Activated naive CD4-positive, alpha-beta T cell treated with Interleukin-2 at 50 U/mL for 16 hours (primary cell): Measurements from ENCODE around the gene ADGRL3.
"Not testable (repeated sequence)": the region's sequence is repeated elsewhere in the genome, so short reads cannot be mapped to it uniquely, and the experiment has no call there.

Source experiments
- DNase-seq: peaks from one replicate; pipeline ENCODE4 v3.0.0-alpha.2; 2020

Gene ADGRL3

DNA sequence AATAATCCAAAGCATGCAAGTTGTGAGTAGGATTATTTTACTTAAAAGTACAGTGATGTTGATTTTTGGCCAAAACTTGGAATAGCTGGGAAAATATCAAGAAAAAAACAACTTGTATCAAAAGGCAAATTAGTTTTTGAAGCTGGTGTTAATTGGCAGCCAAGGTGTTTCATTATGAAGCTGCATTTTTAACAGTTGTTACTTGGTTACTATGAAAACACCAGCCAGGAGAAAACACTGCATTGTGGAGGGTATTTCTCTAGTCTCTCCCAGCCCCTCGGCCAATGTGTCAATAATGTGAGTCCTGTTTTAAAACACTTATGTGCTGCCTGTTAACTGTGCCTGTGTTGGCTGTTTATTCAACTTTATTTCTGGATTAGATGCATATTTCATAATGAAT lies 733.4 kb downstream of the ADGRL3 start:
- DNase-seq, result no peak

DNA sequence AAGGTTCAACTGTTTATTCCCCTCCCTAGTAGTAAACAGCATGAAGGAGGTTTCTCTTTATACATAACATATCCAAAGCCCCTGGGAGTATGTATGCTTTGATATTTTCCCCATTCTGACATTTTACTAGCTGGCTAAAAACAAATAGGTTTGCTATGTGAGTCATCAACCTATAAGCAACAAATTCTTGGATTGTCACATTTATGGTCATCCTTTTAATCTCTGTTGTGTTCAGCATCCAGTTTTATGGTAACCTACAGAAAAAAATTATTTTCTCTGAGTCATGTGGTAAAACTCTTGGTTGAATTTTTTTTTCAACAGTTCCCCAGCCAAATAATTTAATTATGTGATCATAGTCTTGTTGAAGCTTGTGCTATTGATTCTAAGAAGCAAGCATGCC lies 734.1 kb downstream of the ADGRL3 start:
- no peak for DNase-seq

DNA sequence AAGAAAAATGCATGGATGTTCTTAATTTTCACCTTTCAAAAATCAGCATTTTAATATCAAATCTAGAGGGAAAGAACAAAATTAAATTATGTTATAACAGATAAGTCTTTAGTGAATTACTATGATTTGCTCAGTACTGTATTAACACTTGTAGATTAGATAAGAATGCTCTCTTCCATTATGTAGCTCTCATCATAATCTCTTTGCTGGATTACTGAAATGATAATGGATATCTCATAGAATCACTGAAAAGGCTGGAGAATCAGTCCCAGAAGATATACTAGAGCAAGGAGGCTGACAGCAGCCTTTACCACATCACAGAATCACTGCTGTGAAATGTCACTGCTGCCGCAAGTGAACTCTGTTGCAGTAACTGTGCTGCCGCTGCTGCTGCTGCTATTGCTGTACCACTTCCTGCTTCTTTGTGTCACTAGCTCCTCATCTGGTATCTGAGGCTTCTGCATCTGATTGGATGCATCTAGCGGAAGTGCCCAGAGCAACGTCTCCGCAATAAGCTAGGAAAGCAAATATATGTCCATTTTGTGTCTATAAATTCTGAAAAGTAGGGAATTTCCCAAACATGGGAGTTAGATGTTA lies 738.2 kb downstream of the ADGRL3 start:
- DNase-seq, result no peak

DNA sequence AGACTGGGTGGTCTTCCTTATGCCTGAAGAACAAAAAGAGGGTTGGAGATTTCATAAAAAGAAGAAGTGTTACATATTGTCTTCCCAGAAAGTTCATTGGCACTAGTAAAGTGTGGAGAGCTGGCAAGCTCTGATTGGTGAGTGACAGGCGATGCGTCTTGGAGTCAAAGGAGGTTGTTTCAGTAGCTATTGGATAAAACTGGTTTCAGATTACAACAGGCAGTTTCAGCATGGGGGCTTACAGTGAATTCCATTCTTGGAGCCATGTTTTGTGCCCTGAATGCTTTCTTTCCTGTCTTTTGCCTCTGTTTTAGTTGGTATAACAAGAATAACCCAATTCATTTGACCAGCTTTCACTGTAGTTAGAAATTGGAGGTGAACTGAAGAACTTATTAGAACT lies 750.5 kb downstream of the ADGRL3 start:
- no peak for DNase-seq

DNA sequence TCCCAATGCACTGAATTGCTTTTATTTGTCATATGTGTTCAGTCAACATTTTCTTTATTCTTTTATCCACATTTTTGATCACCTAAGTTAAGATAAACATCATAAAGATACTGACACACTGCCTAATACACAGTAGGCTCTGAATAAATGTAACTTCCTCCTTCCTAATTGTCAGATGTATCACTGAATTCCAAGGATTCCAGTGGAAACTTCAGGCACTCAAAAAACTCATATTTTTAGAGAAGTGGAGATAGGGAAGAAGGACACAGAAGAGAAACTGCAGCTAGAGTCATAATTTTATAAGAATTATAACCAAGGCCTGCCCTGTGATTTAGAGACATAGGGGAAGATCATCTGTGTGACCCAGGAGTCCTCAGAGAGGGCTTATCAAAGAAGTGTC lies 753.3 kb downstream of the ADGRL3 start:
- DNase-seq, result no peak

DNA sequence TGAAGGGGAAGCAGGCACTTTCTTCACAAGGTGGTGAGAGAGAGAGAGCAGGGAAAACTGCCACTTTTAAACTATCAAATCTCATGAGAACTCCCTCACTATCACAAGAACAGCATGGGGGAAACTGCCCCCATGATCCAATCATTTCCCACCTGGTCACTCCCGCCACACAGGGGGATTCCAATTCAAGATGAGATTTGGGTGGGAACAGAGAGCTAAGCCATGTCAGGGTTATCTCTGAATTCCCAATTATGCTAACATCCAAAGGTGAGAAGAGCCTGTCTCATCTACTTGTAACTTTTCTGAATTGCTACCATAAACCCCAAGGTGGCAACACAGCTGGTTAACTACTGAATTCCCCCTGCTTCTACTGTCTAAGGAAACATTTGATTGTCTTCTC lies 758.5 kb downstream of the ADGRL3 start:
- DNase-seq, result no peak

DNA sequence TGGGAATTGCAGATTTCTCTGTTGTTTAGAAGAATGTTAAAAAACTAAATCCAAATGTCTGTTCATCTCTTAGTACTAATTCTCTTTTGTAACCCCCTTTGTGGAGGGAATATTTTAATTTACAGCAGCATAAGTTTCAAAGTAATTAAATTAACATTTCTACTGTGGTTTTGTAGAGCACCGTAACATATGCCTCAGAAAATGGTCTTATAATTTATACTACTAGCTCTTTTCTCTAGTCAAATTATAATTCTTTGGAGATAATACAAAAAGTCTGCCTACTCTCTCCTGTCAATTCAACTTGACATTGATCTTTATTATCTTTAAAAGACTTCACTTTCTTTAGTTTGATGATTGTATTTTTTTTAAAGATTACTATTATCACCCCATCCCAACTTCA lies 759.0 kb downstream of the ADGRL3 start:
- DNase-seq, result no peak

DNA sequence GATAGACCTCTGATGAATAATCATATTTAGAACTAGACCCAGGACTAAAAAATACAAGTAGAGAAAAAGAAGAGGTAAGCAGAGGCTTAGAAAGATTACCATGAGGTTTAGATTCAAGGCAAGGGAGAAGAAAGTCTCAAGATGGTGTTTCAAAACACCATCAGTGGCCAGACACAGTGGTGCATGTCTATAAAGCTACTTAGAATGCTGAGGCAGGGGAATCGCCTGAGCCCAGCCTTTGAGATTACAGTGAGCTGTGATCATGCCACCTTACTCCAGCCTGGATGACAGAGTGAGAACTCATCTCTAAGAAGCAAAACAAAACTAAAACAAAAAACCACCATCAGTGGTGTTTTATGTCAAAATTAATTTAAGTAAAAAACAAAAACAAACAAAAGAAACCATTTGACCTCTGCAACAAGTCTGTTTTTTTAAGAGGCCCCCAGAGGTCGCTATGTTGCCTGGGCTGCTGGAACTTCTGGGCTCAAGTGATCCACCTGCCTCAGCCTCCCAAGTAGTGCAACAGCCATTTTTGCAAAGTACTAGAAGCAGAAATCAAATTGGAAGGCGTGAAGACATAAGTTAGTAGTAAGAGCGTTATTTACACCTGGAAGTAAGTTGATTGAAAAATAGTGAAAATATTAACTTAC lies 784.3 kb downstream of the ADGRL3 start:
- DNase-seq, result no peak

DNA sequence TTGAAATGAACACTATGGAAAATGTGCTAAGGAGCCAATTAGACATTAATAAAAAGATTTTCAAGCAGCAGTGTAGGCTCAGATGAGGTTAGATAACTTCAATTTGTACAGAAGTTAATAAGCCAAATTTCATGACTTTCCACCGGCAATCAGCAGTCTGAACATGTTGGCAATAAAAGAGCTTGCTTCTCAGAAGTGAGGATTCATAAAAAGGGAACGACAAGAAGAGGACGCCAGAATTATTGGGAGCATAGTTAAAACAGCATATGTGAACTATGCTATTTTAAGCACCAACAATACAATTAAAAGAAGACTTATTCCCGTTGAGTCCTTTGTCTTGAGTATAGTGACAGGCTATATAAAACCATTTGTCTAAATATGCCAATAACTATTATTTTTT lies 785.3 kb downstream of the ADGRL3 start:
- DNase-seq, result no peak

DNA sequence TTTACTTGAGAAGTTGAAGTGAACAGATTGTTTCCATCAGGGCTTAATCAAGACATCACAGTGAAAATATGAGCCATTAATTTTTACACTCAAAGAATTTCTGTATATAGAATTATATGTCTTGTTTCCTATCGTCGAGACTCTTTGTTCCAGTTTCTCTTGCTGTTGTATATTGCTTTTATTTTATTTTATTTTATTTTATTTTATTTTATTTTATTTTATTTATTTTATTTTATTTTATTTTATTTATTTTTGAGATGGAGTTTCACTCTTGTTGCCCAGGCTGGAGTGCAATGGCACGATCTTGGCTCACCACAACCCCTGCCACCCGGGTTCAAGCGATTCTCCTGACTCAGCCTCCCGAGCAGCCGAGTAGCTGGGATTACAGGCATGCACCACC lies 786.8 kb downstream of the ADGRL3 start:
- DNase-seq, result not testable (repeated sequence)

DNA sequence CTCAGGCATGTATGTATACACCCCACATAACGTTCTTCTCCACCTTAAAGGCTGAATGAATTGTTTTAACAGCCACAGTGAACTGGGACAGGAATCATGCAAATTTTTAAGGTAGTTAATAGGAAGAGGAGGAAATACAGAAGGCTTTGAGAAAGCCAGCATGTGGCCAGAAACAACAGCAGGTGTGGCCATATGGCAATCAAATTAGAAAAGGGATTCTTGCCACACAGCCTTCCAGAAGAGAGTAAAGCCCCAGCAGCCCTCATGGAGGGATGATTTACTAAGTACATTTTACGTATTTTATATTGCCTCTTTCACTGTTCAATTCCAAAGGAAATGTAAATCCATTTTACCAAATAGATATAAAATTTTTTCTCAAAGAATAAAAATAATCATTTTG lies 792.2 kb downstream of the ADGRL3 start:
- DNase-seq, result no peak

DNA sequence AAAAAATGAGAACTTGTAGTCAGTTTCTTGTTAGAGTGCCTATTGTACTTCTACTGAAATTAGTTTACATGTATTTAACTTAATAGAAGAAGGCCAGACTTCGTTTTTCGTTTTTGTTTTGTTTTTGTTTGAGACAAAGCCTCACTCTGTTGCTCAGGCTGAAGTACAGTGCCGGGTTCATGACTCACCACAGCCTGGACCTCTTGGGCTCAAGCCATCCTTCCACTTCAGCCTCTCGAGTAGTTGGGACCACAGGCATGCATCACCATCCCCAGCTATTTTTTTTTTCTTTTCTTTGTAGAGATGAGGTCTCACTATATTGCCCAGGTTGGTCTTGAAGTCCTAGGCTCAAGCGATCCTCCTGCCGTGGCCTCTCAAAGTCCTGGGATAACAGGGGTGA lies 793.9 kb downstream of the ADGRL3 start:
- no peak for DNase-seq

DNA sequence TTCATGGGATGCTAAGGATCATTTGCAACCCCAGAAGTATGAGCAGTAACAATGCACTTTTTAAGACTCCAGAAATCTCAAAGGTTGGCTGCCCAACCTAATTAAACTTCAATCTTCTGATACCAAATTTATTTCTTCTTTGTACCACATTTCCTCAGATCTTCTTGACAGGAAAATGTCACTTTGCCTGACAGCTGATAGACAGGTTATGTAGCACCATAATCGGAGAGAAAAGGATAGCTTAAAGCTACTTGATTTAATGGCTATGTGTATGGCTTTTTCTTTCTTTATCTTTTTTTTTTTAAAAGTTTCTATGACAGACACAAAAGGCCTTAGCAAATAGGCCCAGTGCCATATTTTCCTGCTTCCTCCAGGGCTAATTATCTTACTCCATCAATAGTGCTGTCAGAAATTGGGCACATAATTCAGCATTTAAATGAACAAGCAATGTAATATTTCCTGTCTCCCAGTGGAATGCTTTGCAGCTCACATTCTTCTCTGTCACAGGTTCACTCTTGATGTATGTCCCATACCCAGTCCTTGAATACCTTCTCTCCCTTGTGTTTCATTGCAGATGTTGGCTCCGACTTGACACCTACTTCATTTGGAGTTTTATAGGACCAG lies 795.7 kb downstream of the ADGRL3 start:
- DNase-seq, result no peak

DNA sequence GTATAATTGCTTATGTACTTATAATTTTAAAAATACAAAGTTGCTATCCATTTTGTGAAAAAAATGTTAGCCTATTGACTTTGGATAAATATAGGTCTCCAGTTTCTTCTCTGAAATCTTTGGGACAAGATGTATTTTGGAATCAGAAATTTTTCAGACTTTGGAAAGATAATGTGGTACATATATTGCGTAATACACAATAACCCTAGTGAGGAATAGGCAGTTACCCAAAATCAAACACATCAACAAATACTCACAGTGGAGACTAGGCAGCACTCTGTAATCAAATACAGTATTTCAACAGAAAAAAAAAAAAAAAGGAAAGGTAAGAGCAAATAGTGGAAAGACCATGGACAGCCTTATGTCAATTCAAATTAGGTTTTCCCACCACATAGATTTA lies 796.8 kb downstream of the ADGRL3 start:
- DNase-seq, result no peak

DNA sequence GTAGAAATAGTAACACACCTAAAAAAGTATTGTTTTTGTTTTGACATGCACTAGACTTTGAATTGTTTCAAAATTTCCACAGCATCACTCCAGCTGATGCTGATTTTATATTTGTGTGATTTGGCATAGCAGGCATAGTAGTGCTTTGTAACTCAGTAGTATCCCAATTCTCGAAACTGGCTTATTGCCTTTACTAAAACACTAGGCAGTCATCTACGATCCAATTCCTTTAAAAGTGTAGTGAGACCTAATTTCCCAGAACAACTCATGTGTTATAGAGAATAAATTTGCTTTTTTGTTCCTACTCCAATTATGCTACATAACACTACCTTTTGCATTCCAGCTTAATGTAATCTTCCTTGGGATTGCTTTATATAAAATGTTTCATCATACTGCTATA lies 797.7 kb downstream of the ADGRL3 start:
- DNase-seq, result no peak

DNA sequence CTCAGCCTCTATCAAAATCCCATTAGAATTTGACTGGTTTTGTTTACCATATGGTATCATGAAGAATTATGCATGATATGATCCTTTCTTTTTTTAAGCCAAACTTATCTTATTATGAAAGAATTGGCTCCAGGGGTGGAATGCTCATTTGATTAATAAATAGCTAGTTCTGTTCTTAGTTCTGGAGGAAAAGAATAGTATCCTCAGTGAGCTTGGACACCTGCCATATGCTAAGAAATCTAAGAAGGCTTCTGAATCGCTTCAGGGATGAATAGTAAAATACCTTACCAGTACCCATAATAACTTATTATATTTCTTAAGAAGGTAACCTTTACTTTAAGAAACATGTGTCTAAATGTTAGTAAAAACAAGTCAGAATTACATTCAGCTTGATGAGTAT lies 803.6 kb downstream of the ADGRL3 start:
- DNase-seq, result no peak

DNA sequence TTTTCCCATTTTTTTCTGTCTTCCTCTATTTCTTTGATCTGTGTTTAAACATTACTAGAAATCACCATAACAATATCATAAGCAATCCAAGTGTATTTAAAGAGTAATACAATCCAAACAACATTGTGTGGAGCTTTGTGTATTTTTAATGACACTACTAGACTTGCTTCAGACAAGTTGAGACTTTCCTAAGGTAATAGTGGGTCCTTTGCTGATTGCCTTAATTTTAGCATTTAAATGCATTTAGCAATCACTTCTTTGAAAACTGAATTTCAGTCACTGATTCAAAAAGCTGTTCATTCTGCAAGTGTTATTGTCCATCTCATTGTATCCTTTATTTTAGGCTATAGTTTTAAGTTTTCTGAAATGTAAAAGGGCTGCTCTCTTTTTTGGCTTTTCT lies 804.8 kb downstream of the ADGRL3 start:
- no peak for DNase-seq

DNA sequence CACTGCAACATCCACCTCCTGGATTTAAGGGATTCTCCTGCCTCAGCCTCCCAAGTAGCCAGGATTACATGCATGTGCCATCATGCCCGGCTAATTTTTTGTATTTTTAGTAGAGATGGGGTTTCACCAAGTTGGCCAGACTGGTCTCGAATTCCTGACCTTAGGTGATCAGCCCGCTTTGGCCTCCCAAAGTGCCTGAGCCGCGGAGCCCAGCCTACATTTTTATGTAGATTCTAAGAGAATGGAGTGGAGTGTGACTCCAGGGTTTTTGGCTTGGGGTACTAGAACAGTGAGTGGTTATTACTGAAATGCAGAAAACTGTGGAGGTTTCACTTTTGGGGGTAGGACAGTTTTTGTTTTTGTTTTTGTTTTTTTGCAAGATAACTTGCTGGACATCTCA lies 806.0 kb downstream of the ADGRL3 start:
- no peak for DNase-seq

DNA sequence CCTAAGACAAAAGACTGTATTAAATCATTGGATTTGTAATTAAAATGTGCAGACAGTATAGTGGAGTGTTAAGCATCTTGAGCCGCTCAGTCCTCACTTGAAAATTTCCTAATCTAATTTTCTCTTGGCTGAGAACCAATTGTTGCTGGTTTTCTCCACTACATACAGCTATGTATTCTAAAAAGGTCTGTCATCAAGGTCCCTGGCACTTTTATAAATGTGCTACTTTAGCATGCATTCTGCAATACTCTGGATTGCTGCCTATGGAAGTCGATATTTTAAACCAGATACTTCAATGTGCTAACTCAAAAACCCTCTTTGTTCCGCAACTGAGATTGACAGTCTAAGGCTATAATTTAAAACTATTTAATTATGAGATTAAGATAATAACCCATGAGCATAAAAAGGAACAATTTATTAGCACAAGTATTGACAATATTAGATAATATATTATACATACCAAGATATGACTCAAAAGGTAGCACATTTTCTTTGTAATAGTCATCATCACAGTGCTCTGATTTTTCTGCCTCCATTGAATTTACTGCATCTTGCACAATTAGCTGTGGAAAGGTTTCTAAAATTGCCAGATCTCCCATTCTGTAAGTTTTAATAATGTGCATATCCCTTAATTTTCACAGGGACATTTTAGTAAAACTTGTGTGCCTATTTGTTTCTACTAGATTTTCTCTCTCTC lies 815.1 kb downstream of the ADGRL3 start:
- no peak for DNase-seq

DNA sequence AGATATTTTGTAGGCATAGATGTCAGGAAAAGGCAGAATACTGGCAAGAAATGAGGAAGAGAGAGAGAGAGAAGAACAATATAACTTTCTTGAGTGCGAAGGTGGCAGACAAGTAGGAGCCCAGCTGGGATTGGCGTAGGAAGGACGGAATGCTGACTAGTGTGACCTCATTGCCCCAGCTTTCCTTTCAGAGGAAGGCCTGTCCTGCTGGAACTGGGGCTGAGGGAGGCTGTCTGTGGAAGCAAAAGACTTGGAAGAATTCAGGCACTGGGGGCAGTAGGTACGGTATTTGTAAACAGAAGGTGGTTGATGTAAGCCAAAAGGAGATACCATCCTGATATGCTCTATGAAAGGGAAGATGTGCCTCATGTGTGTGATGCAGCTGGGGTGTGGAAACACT lies 818.4 kb downstream of the ADGRL3 start:
- DNase-seq, result no peak

DNA sequence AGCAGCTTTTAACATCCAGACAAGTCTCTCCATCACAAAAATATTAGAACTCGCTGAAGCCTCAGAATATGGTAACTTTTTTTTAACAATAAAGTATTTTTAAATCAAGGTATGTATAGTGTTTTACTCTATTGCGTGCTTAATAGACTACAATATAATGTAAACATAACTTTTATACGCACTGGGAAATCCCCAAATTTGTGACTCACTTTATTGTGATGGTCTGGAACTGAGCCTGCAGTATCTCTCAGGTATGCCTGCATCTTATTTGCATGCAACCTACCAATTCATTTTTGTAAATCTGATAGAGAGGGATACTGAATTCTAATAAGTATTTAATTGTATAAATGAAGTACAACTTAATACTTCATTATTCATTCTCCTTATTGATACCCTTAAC lies 823.5 kb downstream of the ADGRL3 start:
- no peak for DNase-seq

DNA sequence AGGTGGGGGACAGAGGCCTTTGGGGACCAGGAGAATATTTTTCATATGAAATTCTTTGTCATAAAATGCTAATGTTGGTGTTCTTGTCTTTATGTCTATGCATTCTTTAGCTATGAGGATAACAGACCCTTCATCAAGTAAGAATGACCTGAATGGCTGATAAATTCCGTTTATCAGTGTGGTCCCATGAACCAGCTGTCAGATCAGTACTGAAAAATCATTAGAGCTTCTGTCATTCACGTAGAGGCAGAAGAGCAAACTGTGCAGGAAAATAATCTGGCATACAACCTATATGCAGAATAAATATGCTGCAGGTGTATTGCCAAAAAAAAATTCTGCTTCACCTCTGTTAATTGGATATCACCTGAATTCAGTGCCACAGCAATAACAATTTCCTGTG lies 828.6 kb downstream of the ADGRL3 start:
- DNase-seq, result no peak

DNA sequence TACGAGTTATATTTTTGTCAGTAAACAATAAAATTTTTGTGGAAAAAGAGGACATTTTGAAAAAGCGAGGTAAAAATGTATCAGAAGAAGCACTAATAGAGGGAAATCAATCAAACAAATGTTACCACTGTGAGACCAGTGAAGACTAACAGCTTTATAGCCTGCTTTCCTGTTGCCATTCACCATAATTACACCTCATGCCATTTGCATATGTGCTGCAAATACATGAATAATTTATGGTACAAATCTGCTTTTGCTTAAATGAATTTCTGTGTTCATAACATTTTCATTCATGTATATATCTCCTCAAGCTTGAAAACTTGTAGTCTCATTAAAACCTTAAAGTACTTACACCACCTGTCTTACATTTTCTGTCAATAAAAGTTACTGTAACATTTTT lies 830.8 kb downstream of the ADGRL3 start:
- DNase-seq, result no peak

DNA sequence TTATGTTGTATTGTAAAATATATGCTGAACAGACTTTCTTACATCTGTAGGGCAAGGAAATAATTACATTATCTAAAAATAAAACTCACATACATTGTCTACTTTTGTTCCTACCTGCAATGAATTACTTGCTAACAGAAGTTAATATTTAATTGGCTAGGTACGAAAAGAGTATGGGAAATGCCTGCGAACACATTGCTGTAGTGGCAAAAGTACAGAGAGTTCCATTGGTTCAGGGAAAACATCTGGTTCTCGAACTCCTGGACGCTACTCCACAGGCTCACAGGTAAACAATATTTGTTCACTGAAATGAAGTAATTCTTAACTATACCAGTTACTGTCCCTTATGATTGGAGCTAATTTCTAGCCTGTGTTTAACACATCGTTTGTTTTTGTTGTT lies 837.4 kb downstream of the ADGRL3 start:
- DNase-seq, result no peak
